ENCODE results near the gene CFAP61.

DNA sequence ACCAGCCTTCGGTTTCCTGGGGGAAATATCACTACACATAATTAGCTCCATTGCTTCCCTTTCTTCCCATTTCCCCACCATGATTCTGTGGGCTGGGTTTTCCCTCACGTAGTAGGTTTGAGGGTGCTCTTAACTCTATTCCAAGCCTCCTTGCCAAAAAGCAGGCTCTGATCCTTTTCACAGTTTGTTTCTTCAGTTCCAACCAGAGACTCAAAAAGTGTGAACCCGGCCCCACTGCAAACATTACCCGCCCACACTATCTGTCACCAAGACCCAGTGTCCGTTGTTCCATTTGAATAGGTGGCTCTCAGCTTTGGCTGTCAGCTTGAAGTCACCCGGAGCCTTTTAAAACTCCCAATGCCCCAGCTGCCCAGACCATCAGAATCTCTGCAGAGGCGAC lies 47.0 kb upstream of the CFAP61 start:
- TF ChIP-seq ZBTB8A (tag by site-specific recombination; IDR thresholded peaks at IDR 0.05): no peak
- no peak for TF ChIP-seq SCRT2 (tag by site-specific recombination; IDR thresholded peaks at IDR 0.05)
- TF ChIP-seq, protein P1, sequence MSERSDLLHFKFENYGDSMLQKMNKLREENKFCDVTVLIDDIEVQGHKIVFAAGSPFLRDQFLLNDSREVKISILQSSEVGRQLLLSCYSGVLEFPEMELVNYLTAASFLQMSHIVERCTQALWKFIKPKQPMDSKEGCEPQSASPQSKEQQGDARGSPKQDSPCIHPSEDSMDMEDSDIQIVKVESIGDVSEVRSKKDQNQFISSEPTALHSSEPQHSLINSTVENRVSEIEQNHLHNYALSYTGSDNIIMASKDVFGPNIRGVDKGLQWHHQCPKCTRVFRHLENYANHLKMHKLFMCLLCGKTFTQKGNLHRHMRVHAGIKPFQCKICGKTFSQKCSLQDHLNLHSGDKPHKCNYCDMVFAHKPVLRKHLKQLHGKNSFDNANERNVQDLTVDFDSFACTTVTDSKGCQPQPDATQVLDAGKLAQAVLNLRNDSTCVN (tag by site-specific recombination; optimal IDR thresholded peaks at IDR 0.05): no peak
- no peak for TF ChIP-seq CTCF (tag by site-specific recombination; IDR thresholded peaks at IDR 0.05)
- no peak for TF ChIP-seq ZNF768 (tag by site-specific recombination; IDR thresholded peaks at IDR 0.05)
- no peak for TF ChIP-seq ZNF600 (tag by site-specific recombination; IDR thresholded peaks at IDR 0.05)
